ENCODE measurements around the gene DNM2. TPM values are rescaled to one million over a fixed set of nuclear protein-coding genes. Genes with fewer than 3 reads are reported as not detected.

Gene DNM2
- total RNA-seq, 1 donor from 2014 or later = 113 TPM

GRCh38 chr19:10699650-10700335 is 18.1 kb upstream of the DNM2 start:
- Histone ChIP-seq H3K36me3 (no peaks in the 10 kb centered on the region), H3K9me3 (no peaks in the 10 kb centered on the region), H3K4me1 (peaks cover 0 to 5% of the 10 kb centered on the region in 2 donors), H3K4me3 (no peak overlapping the region), H3K27me3 (no peaks in the 10 kb centered on the region), H3K27ac (no peak overlapping the region)
- intact Hi-C loops (cut with DNase I) = loop anchor here (1.0 kb wide), 1 partner anchor 118 kb away; no protein-coding TSS in a partner anchor
- peak; percentile 14 to 55 (median 27) for TF ChIP-seq CTCF (IDR thresholded peaks at IDR 0.05)
- DNase-seq (ENCODE audit: low spot score in 2 of 2) = no peak

GRCh38 chr19:10701955-10702525 is 15.8 kb upstream of the DNM2 start:
- TF ChIP-seq CTCF (IDR thresholded peaks at IDR 0.05) = no peak
- no peak for DNase-seq (ENCODE audit: low spot score in 2 of 2)
- peaks cover 0 to 5% of the 10 kb centered on the region in 2 donors for H3K4me1 ChIP-seq
- H3K4me3 ChIP-seq = peak overlapping the region; percentile 85 to 88
- no peaks in the 10 kb centered on the region for H3K36me3 ChIP-seq
- intact Hi-C loops (cut with DNase I) = loop anchor here (1.0 kb wide), 2 partner anchors 15 to 48 kb away; partner anchors contain the start of gene ILF3
- no peaks in the 10 kb centered on the region for H3K9me3 ChIP-seq
- no peaks in the 10 kb centered on the region for H3K27me3 ChIP-seq
- H3K27ac ChIP-seq = no peak overlapping the region

- DNase-seq (ENCODE audit: low spot score in 2 of 2) = no peak
- intact Hi-C loops (cut with DNase I) = no loop called here
- TF ChIP-seq CTCF (IDR thresholded peaks at IDR 0.05) = no peak
- Histone ChIP-seq H3K27me3 (no peaks in the 10 kb centered on the region), H3K36me3 (peaks cover 6 to 21% of the 10 kb centered on the region in 2 donors), H3K4me3 (no peak overlapping the region), H3K9me3 (no peaks in the 10 kb centered on the region), H3K4me1 (peaks cover 0 to 1% of the 10 kb centered on the region in 2 donors), H3K27ac (no peak overlapping the region)
Observed at GRCh38 chr19:10706990-10707389, 10.9 kb upstream of the DNM2 start.

GRCh38 chr19:10707440-10707839 is 10.4 kb upstream of the DNM2 start:
- Histone ChIP-seq H3K9me3 (no peaks in the 10 kb centered on the region), H3K4me3 (no peak overlapping the region), H3K4me1 (no peaks in the 10 kb centered on the region), H3K27ac (no peak overlapping the region), H3K27me3 (no peaks in the 10 kb centered on the region), H3K36me3 (peaks cover 6 to 22% of the 10 kb centered on the region in 2 donors)
- no peak for DNase-seq (ENCODE audit: low spot score in 2 of 2)
- intact Hi-C loops (cut with DNase I) = no loop called here
- no peak for TF ChIP-seq CTCF (IDR thresholded peaks at IDR 0.05)

- Histone ChIP-seq H3K9me3 (no peaks in the 10 kb centered on the region), H3K27me3 (no peaks in the 10 kb centered on the region), H3K27ac (no peak overlapping the region), H3K36me3 (peaks cover 6 to 29% of the 10 kb centered on the region in 2 donors), H3K4me1 (no peaks in the 10 kb centered on the region), H3K4me3 (no peak overlapping the region)
- TF ChIP-seq CTCF (IDR thresholded peaks at IDR 0.05) = no peak
- intact Hi-C loops (cut with DNase I) = no loop called here
- no peak for DNase-seq (ENCODE audit: low spot score in 2 of 2)
Observed at GRCh38 chr19:10708291-10708690, 9.6 kb upstream of the DNM2 start.
